GM19324 (cell line): ENCODE results near the gene NOL11.
"Not testable (repeated sequence)": the region's sequence is repeated elsewhere in the genome, so short reads cannot be mapped to it uniquely, and the experiment has no call there.

Source experiments
- ATAC-seq: cut with Tn5 transposase; IDR thresholded peaks from one replicate; pipeline ENCODE4 v1.9.1; 2021; ENCODE audit warnings: mild to moderate bottlenecking, moderate library complexity; ENCODE audit not compliant: unreplicated experiment, low FRiP score

The NOL11 gene

DNA sequence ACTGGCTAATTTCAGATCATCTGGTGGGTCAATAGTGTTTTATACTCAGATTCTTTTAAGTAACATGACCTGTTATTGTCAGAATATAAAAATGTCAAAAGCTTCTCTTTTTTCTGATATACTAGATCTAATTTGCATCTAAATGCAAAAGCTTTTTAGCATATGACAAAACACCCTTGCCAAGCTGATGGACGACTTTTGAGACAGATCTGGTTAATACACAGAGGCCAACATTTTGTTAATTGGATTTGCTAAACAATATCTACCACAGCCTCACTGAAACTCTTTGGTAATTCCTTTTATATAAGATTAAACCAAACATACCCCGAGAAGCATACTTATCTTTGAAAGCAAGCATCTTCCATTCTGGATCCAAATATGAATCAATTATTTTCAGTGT lies 10.3 kb upstream of the NOL11 start:
- ATAC-seq: no peak

DNA sequence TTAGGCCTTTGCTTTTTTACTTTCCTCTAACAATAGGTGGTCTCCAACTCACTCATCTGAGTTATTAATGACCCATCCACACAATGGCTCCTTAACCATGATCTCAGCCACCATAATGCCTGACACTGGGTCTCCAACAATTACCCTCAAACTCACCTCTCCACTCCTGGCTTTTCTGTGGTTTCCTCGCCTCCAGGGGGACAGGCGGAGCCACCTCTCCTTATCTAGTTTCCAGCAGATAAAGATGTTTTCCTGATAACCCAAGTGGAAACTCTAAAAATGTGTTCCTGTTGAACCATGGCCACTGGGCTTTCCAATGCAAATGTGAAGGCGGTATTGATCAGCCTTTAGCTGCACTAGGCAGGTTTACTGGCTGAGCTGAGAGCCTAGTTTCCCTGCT lies 9.4 kb upstream of the NOL11 start:
- no peak for ATAC-seq

DNA sequence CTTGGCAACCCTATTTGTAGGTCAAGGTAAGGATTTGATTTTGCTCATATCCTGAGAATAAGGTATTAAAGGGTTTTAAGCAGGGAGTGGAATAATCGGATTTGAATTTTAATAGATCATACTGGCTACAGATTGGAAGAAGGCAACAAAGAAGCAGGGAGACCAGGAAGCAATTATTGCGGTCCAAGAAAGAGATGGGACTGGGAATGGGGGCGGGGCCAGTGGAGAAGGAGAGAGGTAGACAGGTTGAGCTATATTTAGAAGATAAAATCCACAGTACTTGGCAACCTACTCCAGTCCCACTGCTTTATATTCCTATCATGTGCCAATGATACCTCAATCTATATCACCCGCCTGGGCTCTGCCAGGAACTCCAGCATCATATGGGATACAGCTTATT lies 5.8 kb upstream of the NOL11 start:
- no peak for ATAC-seq

DNA sequence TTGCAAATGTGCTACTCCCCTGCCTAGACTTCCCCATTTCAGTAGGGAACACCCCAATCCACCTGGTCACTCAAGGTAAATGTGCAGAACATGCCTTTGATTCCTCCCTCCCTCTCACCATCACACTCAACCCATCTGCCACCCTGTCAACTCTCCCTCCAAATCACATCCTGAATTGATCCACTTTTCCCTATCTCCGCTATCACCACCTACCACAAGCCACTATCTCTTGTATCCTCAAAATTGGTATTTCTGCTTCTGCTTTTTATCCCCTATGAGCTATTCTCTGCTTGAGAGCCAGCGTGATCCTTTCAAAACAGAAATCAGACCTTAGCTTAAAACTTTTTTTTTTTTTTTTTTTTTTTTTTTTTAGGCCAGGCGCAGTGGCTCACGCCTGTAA lies 5.4 kb upstream of the NOL11 start:
- ATAC-seq: no peak

- no peak for ATAC-seq
Measured at GRCh38 chr17:67713169-67713568, 4.6 kb upstream of the NOL11 start.

GRCh38 chr17:67716405-67716798 lies 1.3 kb upstream of the NOL11 start:
- ATAC-seq: no peak

DNA sequence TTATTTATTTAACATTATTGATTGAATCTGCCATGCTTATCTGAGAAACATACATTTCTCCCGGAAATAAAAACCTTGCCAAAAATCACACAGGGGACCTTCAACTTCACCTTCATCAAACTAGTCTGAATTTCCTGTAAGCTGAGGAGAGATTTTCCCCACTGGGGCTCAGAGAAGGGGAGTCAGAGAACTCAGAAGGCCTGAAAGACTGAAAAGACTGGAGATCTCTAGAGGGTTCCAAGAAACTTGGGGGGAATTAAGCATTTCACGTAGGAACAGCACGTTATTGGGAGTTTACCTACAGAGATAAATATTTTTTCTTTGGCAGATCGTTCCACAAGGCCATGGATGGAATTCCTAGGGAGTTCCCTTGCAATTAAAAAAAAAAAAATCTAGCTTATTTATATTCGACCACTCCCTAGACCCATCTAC lies 528 bp upstream of the NOL11 start:
- ATAC-seq: no peak

GRCh38 chr17:67718325-67718941 lies 697 bp downstream of the NOL11 start:
- ATAC-seq: no peak

- ATAC-seq: no peak
Measured at GRCh38 chr17:67725373-67725791, 7.6 kb downstream of the NOL11 start.

DNA sequence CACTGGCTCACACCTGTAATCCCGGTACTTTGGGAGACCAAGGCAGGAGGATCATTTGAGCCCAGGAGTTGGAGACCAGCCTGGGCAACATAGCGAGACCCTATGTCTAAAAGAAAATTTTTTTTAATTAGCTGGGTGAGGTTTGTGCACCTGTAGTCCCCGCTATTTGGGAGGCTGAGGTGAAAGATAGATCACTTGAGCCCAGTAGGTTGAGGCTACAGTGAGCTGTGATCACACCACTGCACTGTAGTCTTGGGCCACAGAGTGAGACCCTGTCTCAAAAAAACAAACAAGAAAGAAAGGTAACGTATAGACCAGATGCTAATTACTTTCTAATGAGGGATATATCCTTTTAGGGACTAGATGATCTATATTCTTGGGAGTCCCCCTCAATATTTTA lies 8.1 kb downstream of the NOL11 start:
- ATAC-seq: no peak

DNA sequence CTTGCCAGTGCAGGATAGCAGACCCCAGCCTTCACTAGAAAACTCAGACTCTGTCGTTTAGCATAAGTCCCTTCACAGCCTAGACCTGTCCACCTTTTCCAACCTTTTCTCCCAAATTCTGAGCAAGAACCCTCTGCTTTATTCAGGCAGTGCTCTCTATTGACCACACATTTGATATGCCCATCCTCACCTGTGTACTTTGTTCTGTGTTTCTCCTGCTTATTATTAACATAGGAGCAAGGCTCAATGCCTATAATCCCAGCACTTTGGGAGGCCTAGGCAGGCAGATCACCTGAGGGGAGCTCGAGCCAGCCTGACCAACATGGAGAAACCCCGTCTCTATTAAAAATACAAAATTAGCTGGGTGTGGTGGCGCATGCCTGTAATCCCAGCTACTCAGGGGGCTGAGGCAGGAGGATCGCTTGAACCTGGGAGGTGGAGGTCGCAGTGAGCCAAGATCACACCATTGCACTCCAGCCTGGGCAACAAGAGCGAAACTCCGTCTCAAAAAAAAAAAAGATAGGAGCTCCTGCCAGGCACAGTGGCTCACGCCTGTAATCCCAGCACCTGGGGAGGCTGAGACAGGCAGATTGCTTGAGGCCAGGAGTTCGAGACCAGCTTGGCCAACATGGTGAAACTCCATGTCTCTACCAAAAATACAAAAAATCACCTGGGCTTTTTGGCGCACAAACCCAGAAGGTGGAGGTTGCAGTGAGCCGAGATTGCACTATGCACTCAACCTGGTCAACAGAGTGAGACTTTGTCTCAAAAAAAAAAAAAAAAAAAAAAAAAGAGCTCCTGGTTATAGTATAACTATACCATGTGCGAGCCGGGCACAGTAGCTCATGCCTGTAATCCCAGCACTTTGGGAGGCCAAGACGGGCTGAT lies 9.7 kb downstream of the NOL11 start:
- not testable (repeated sequence) for ATAC-seq

- ATAC-seq: no peak
Measured at GRCh38 chr17:67729903-67730302, 12.2 kb downstream of the NOL11 start.

DNA sequence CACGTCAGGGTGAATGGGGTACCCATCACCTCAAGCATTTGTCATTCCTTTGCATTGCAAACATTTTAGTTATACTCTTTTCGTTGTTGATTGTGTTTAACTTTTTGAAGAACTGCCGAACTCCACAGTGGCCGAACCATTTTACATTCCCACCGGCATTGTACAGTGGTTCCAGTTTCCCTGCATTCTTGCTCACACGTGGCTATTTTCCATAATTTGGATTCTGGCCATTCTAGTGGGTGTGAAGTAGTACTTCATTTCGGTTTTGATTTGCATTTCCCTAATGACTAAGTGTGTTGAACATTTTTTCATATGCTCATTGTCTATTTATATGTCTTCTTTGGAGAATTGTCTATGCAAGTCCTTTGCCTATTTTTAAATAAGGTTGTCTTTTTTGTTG lies 13.0 kb downstream of the NOL11 start:
- ATAC-seq: no peak

DNA sequence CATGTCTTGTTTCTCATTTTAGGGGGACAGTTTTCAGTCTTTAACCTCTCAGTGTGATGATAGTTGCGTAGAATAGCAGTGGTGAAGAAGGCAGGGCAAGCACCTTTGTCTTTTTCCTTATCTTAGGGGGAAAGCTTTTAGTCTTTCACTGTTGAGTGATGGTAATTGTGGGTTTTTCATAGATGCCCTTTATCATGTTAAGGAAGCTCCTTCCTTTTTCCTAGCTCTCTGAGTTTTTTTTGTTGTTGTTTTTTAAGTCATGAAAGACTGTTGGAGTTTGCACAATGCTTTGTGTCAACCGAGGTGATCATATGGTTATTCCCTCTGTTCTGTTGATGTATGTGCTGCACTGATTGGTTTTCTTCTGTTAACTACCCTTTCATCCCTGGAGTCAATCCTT lies 15.7 kb downstream of the NOL11 start:
- no peak for ATAC-seq

DNA sequence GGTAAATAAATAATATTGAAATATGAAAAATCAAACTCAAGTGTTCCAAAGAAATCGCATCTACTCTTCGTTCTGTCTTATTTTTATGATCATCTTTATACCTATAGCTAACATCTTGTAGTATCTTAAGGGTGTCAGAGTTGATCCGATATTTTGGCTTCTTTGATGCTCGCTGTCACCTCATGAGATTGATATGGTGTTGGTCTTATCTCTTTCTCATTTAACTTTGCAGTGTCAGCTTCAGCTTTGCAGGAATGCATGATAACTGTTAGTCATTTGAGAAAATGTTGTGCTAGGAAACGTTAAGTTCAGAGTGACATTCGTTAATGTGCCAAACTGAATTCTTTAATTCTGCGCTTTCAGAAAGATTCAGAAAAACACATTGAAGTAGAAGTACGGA lies 19.4 kb downstream of the NOL11 start:
- no peak for ATAC-seq

GRCh38 chr17:67742025-67742424 lies 24.3 kb downstream of the NOL11 start:
- ATAC-seq: no peak

DNA sequence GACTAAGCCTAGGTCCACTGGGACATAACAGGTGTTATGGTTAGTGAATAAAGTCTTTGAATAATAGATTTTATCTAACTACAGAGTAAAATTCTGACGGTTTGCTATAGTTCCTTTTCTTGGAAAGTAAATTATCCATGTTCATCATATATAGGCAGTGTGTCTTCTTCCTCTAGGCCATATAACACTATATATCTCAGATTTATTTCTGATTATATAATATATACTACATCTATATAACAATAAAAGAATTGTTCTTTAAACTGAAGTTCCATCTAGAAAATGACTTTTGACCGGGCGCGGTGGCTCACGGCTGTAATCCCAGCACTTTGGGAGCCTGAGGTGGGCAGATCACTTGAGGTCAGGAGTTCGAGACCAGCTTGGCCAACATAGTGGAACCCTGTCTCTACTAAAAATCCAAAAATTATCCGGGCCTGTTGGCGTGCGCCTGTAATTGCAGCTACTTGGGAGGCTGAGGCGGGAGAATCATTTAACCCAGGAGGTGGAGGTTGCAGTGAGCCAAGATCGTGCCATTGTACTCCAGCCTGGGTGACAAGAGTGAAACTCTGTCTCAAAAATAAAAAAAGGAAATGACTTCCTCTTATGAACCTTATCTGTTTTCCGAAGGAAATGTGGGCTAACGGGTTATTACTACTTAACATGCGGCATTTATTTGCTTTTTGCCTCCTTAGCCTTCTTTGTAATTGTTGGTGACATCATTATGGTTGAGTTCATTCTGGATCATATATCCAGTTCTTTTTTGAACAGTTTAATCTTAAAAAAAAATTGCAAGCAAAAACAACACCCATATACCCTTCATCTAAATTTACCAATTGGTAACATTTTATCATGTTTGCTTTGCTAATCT lies 29.2 kb downstream of the NOL11 start:
- ATAC-seq: no peak

DNA sequence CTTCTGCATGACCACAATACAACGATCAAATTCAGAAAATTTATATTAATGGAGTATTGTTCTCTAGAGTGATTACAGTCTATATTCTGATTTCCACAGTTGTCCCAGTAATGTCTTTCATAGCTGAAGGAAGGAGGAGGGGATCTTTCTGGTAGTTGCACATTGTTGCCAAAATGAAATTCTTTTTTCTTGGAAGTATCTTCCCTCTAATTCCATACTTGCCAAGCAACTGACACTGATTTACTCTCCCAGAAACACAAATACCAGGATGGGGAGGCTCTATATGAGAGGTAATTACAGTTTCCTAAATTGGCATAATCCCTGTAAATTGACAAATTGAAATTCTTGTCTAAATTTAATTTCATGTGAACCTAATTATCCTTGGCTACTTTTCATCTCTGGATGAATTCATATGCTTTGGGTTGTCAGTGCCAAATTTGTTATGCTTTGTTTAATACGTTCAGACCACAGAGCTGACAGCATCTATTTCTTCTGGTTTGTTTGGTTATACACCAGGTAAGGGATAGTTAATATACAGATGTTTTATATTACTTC lies 30.0 kb downstream of the NOL11 start:
- ATAC-seq: no peak

DNA sequence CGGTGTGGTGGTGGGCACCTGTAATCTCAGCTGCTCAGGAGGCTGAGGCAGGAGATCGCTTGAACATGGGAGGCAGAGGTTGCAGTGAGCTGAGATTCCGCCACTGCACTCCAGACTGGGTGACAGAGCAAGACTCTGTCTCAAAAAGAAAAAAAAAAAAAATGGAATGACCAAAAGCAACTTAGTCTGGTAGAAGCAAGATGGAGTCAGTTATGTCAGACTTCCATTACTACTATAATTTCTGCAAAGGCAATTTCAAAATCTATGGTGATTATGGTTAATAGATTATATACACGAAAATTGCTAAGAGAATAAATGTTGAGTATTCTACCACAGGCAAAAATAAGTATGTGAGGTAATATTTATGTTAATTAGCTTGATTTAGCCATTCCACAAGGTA lies 32.3 kb downstream of the NOL11 start:
- no peak for ATAC-seq

DNA sequence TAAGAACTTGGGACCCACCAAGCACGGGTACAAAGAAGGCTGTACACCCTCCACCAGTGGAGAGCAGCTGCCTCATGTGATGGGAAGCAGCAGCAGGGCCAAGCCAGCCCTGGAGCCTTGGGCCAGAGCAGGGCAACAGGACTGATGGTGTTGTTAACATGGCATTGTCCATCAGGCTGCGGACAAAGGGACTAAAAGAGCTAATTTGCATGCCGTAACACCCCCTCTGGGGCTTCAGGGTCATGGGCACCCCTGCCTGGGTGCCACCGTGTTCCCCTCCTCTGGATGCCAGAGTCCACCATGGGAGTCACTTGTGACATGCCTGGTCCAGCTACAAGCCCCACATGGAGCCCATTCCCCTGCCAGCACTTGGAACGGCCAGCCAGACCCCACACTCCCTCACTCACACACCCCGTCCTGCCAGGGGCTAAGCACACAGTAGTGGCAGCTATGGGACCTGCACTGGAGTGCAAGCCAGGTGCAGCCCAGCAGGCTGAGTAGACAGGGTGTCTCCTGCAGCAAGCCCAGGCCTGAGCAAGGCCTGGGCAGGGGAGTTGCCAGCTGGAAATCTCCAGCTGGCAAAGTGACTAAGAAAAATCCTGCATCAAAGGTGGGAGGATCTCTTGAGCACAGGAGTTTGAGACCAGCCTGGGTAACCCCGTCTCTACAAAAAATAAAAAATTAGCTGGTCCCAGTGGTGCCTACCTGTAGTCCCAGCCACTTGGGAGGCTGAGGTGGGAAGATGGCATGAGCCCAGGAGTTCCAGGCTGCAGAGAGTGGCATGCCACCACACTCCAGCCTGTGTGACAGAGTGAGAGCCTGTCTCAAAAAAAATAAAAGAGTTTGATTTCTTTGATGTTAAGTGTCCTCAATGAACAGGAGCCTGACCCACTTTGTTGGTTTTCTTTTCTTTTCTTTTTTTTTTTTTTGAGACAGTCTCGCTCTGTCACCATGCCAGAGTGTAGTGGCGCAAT lies 33.7 kb downstream of the NOL11 start:
- ATAC-seq: no peak
